ENCODE results near the gene HOXC13.

- TF ChIP-seq CTCF (optimal IDR thresholded peaks at IDR 0.05 in 1 of 3, IDR thresholded peaks at IDR 0.05 in 1 of 3, conservative IDR thresholded peaks at IDR 0.05 in 1 of 3; ENCODE audit: extremely low read depth in 1 of 3, insufficient read depth in 2 of 3, low read length in 3 of 3) (no peak), EZH2 (IDR thresholded peaks at IDR 0.05; ENCODE audit: low read length) (no peak)
These were observed 28.8 kb downstream of the HOXC13 start for GRCh38 chr12:53967421-53967925.

Data from keratinocyte (primary cell).